Endothelial cell of umbilical vein (primary cell): ENCODE data around the gene SPATA31D4. TPM values are rescaled to one million over a fixed set of nuclear protein-coding genes. Genes with fewer than 3 reads are reported as not detected.

Experiments
- BruUV-seq: library from RNA; stranded (reverse); fragments of 400-500 nt; replicated peaks from 2 replicates; lab custom pipeline; 2021; lab: Mats Ljungman, UMichigan
- CTCF ChIA-PET: fragments of 300-600, 350-600 bp; sonication (Branson Sonifier 250); formaldehyde crosslinking; loops from one replicate; lab custom pipeline; 2021; ENCODE audit warnings: antibody characterized with exemption, inconsistent platforms; lab: Charles Lee
- POLR2A ChIA-PET: fragments of 300-600, 350-600 bp; sonication (Branson Sonifier 250); formaldehyde crosslinking; loops from one replicate; lab custom pipeline; 2021; ENCODE audit warnings: antibody characterized with exemption, inconsistent platforms; lab: Charles Lee
- DNase-seq: peaks from one replicate; pipeline ENCODE4 v3.0.0-alpha.2; 2011; ENCODE audit warnings: low read depth, low spot score
- FAIRE-seq: peaks from 2 replicates; lab custom pipeline; 2011; peaks lifted over from hg19 to GRCh38; lab: Jason Lieb, UNC
- H2AFZ ChIP-seq: 2 replicates; pipeline ENCODE4 v1.6.0; 2012; ENCODE audit warnings: low read depth, low read length, control low read depth, inconsistent platforms
- H3K27ac ChIP-seq: 2 replicates; pipeline ENCODE4 v1.5.1; 2011; ENCODE audit warnings: low read depth, mild to moderate bottlenecking, control low read depth, low read length, moderate library complexity; ENCODE audit not compliant: insufficient read depth
- H3K27me3 ChIP-seq, 2 experiments: 2 replicates each; pipeline versions ENCODE4 v1.6.0 to v1.6.1; 2011; ENCODE audit warnings: low read length in 2 of 2, mixed read lengths in 1 of 2; ENCODE audit not compliant: control insufficient read depth in 2 of 2, insufficient read depth in 2 of 2
- H3K36me3 ChIP-seq, 2 experiments: 2 replicates in 1 of 2; 3 replicates in 1 of 2; pipeline ENCODE4 v1.5.1; 2011; ENCODE audit warnings: low read length in 2 of 2, mild to moderate bottlenecking in 1 of 2, moderate library complexity in 1 of 2; ENCODE audit not compliant: control insufficient read depth in 2 of 2, insufficient read depth in 2 of 2; ENCODE audit errors: extremely low read depth in 1 of 2
- H3K4me1 ChIP-seq: 3 replicates; pipeline ENCODE4 v1.5.1; 2011; ENCODE audit warnings: mild to moderate bottlenecking, low read length; ENCODE audit not compliant: control insufficient read depth, insufficient read depth; ENCODE audit errors: extremely low read depth
- H3K4me2 ChIP-seq: 2 replicates; pipeline ENCODE4 v1.6.1; 2011; ENCODE audit warnings: low read length, control low read depth, mixed read lengths; ENCODE audit not compliant: insufficient read depth
- H3K4me3 ChIP-seq, 3 experiments: fragments of 200-600 bp in 1 of 3; sonication (generic), shearing (Covaris generic) in 1 of 3; replicated peaks in 1 of 3; 2 replicates each; pipeline ENCODE4 v1.5.1; 2011 to 2016; ENCODE audit warnings: control low read depth in 3 of 3, low read length in 3 of 3, mild to moderate bottlenecking in 2 of 3, inconsistent platforms in 1 of 3, low read depth in 1 of 3, moderate library complexity in 1 of 3; ENCODE audit not compliant: insufficient read depth in 1 of 3
- H3K79me2 ChIP-seq: 2 replicates; pipeline ENCODE4 v1.6.0; 2012; ENCODE audit warnings: low read length, inconsistent platforms; ENCODE audit not compliant: control insufficient read depth, insufficient read depth
- H3K9ac ChIP-seq: replicated peaks from 2 replicates; pipeline ENCODE3; 2011; ENCODE audit warnings: low read length, control low read depth; ENCODE audit not compliant: insufficient read depth; ENCODE audit errors: extremely low read depth
- H3K9me1 ChIP-seq: replicated peaks from 3 replicates; pipeline ENCODE4 v1.6.0; 2011; ENCODE audit warnings: mild to moderate bottlenecking, low read length; ENCODE audit not compliant: control insufficient read depth, insufficient read depth; ENCODE audit errors: extremely low read depth
- H3K9me3 ChIP-seq: replicated peaks from 2 replicates; pipeline ENCODE4 v1.5.1; 2012; ENCODE audit warnings: low read length, inconsistent platforms; ENCODE audit not compliant: control insufficient read depth, insufficient read depth
- H4K20me1 ChIP-seq: replicated peaks from 2 replicates; pipeline ENCODE3; 2011; ENCODE audit warnings: mild to moderate bottlenecking, low read length; ENCODE audit not compliant: control insufficient read depth, insufficient read depth; ENCODE audit errors: extremely low read depth
- FOS ChIP-seq: IDR thresholded peaks from 2 replicates; pipeline ENCODE4 v1.6.1; 2011; ENCODE audit warnings: mild to moderate bottlenecking, low read length, moderate library complexity, borderline replicate concordance; ENCODE audit not compliant: insufficient read depth
- GATA2 ChIP-seq: IDR thresholded peaks from 2 replicates; pipeline ENCODE4 v1.7.0; 2011; ENCODE audit warnings: low read depth, mild to moderate bottlenecking, moderate library complexity, mixed read lengths, low read length; ENCODE audit not compliant: insufficient read length, insufficient read depth
- JUN ChIP-seq: IDR thresholded peaks from 2 replicates; pipeline ENCODE4 v1.6.1; 2011; ENCODE audit warnings: borderline replicate concordance, low read depth; ENCODE audit not compliant: insufficient read length, insufficient read depth
- MYC ChIP-seq: IDR thresholded peaks from one replicate; pipeline ENCODE4 v1.6.1; 2011; ENCODE audit warnings: mild to moderate bottlenecking, low read depth, low read length
- POLR2A ChIP-seq: IDR thresholded peaks from 2 replicates; pipeline ENCODE4 v1.6.1; 2012; ENCODE audit warnings: low read depth, mild to moderate bottlenecking, control low read depth, low read length
- POLR2AphosphoS5 ChIP-seq: IDR thresholded peaks from 2 replicates; pipeline ENCODE4 v1.6.1; 2012; ENCODE audit warnings: low read depth, mild to moderate bottlenecking, control low read depth, low read length, moderate library complexity; ENCODE audit not compliant: insufficient read depth
- dilution Hi-C: fragments of 300-500 bp; cut with MboI; formaldehyde crosslinking; loops from one replicate; pipeline ENCODE4 v1.15.0; 2019; ENCODE audit warnings: low sequenced_read_pairs; ENCODE audit not compliant: extremely low pct_ligation_motif_present
- intact Hi-C: fragments of 100-400 bp; cut with micrococcal nuclease; formaldehyde crosslinking; loops from one replicate; pipeline ENCODE4 v1.10.0; 2022
- polyA plus RNA-seq, 4 experiments: library from polyadenylated mRNA; depleted of rRNA in 3 of 4; stranded (reverse) in 3 of 4; unstranded in 1 of 4; fragments of >200 nt; gene quantifications; 2 replicates each; pipeline versions ENCODE4 v1.2.1 to v1.2.3, GENCODE V29; 2011 to 2012; ENCODE audit warnings: missing spikeins in 1 of 4
- total RNA-seq: library from RNA; stranded (reverse); gene quantifications from 2 replicates; pipeline ENCODE4 v1.2.3, GENCODE V29; 2021
- TF ChIP-seq, protein P1 (sequence below), 2 donors: IDR thresholded peaks; 1 replicate in 1 of 2; 2 replicates in 1 of 2; pipeline ENCODE4 v1.5.1; 2011; ENCODE audit warnings: low read length in 2 of 2, mild to moderate bottlenecking in 2 of 2, moderate library complexity in 2 of 2, control low read depth in 1 of 2, inconsistent platforms in 1 of 2, low read depth in 1 of 2; ENCODE audit not compliant: insufficient read depth in 1 of 2; ENCODE audit errors: extremely low read depth in 1 of 2

SPATA31D4 gene
- total and polyA plus RNA-seq, 2 donors (not counting 3 experiments of a cell fraction or from before 2014, with no cell fraction given), result not detected

DNA sequence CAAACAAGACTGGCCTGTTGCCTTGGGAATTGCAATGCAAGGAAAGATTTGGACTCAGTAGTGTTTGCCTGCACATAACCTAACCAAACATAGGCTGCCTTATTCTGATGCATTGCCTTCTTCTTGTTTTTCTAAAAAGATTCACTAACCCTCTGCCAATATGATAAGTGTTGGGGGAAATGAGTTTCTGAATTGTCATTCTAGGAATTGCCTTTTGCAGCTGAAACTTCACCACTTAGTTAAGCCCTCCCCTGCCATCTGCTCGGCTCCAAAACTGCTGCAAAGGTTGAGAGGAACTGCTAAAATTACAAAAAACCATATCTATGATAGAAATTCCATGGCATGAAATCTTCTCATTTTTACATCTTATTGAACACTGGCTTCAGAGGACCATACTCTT lies 41.6 kb upstream of the SPATA31D4 start:
- Histone ChIP-seq H3K9me1 (no peaks in the 10 kb centered on the region), H3K4me2 (no peak overlapping the region), H4K20me1 (no peaks in the 10 kb centered on the region), H3K79me2 (no peaks in the 10 kb centered on the region), H3K27me3 (no peaks in the 10 kb centered on the region), H3K4me1 (no peaks in the 10 kb centered on the region), H3K9ac (no peak overlapping the region), H3K27ac (no peak overlapping the region), H3K36me3 (no peaks in the 10 kb centered on the region), H3K9me3 (no peaks in the 10 kb centered on the region), H3K4me3 (no peak overlapping the region), H2AFZ (no peak overlapping the region)
- dilution Hi-C loops, result no loop called here
- BruUV-seq, result no TSS peak
- FAIRE-seq (no peak), DNase-seq (no peak)
- POLR2A ChIA-PET, result no interaction called here
- CTCF ChIA-PET, result no interaction called here
- intact Hi-C loops, result loop anchor here (10.0 kb wide), 1 partner anchor 98 kb away; the partner anchor contains the start of gene SPATA31D1
- TF ChIP-seq POLR2A (no peak), GATA2 (no peak), FOS (no peak), MYC (no peak), POLR2AphosphoS5 (no peak), JUN (no peak)
- TF ChIP-seq, protein P1, sequence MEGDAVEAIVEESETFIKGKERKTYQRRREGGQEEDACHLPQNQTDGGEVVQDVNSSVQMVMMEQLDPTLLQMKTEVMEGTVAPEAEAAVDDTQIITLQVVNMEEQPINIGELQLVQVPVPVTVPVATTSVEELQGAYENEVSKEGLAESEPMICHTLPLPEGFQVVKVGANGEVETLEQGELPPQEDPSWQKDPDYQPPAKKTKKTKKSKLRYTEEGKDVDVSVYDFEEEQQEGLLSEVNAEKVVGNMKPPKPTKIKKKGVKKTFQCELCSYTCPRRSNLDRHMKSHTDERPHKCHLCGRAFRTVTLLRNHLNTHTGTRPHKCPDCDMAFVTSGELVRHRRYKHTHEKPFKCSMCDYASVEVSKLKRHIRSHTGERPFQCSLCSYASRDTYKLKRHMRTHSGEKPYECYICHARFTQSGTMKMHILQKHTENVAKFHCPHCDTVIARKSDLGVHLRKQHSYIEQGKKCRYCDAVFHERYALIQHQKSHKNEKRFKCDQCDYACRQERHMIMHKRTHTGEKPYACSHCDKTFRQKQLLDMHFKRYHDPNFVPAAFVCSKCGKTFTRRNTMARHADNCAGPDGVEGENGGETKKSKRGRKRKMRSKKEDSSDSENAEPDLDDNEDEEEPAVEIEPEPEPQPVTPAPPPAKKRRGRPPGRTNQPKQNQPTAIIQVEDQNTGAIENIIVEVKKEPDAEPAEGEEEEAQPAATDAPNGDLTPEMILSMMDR (IDR thresholded peaks at IDR 0.05; ENCODE audit: extremely low read depth in 1 of 2, insufficient read depth in 1 of 2, low read depth in 1 of 2, low read length in 2 of 2), result no peak
